GM12874 (cell line): ENCODE results near the gene CFDP1.

Experiments
- TF ChIP-seq, protein P1 (sequence below): IDR thresholded peaks from 2 replicates; pipeline ENCODE4 v1.5.1; 2011; ENCODE audit warnings: low read depth, mild to moderate bottlenecking, control low read depth, low read length, moderate library complexity; ENCODE audit not compliant: insufficient read depth

Gene CFDP1

DNA sequence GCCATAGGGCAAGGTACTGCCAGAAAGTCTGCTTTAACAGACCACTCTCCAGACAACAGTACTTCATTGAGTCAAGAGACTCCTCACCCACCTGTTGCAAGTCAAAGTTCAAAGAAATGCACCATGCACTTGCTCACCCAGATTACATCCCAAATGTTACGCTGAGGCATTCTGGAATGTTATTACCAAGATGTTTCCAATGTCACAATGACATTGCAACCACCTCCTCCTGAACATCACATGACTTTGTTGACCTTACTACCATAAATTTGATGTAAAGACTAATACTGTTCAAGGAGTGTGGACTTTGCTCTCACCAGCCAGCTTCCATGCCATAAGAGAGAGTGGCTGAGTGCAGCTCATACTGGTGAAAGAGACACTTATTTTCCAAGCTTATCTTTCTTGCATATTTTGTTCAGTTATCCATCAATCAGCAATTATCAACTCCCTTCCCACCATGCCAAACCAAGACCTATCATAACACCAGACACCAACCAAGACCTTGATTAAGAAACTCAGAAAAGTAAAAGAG, 123.3 kb downstream of the CFDP1 start:
- TF ChIP-seq, protein P1, sequence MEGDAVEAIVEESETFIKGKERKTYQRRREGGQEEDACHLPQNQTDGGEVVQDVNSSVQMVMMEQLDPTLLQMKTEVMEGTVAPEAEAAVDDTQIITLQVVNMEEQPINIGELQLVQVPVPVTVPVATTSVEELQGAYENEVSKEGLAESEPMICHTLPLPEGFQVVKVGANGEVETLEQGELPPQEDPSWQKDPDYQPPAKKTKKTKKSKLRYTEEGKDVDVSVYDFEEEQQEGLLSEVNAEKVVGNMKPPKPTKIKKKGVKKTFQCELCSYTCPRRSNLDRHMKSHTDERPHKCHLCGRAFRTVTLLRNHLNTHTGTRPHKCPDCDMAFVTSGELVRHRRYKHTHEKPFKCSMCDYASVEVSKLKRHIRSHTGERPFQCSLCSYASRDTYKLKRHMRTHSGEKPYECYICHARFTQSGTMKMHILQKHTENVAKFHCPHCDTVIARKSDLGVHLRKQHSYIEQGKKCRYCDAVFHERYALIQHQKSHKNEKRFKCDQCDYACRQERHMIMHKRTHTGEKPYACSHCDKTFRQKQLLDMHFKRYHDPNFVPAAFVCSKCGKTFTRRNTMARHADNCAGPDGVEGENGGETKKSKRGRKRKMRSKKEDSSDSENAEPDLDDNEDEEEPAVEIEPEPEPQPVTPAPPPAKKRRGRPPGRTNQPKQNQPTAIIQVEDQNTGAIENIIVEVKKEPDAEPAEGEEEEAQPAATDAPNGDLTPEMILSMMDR = no peak

DNA sequence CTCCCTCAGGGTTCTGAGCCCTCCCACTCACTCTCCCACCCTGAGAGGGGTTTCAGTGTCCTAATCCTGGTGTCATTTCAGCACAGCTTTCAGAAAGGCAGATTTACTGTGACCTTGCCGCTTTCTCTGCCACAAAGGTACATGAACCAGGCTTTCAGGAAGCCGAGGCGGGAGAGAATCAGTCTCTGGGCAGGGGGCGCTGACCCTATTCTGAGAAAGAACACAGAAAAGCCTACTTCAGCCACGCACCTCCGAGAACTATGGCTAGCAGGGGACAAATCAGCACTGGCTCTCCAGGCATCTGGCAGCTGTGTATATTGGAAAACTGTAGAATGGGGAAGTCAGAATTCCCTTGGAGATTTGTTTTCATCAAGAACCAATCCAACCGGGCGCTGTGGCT, 124.1 kb downstream of the CFDP1 start:
- TF ChIP-seq, protein P1 = no peak

DNA sequence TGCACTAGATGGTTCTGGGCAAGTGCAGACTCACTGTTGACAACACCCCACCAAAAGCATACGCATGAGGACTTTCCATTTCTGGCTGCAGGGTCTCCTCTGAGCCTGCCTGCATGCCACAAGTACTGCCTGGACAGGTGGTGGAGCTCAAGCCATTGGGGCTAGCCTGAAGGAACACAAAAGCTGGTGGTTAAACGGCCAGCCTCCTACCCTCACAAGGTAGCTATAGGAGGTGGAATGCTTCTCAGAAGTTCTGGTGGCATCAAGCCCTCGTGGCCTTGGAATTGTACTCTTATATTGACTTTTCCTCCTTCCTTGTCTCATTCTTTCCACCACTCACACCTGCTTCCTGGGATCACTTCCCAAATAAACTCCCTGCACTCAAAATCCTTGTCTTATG, 125.3 kb downstream of the CFDP1 start:
- TF ChIP-seq, protein P1 = no peak

DNA sequence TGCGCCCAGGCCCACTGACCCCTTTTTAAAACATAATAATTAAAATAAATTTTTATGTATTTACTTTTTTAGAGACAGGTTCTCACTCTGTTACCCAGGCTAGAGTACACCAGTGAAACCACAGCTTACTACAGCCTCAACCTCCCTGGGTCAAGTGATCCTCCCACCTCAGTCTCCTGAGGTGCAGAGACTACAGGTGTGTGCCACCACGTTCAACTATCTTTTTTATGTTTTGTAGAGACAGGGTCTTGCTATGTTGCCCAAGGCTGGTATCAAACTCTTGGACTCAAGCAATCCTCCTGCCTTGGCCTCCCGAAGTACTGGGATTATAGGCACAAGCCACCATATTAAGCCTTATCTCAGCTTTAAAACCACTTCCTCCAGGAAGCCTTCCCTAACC, 125.8 kb downstream of the CFDP1 start:
- TF ChIP-seq, protein P1 = no peak

DNA sequence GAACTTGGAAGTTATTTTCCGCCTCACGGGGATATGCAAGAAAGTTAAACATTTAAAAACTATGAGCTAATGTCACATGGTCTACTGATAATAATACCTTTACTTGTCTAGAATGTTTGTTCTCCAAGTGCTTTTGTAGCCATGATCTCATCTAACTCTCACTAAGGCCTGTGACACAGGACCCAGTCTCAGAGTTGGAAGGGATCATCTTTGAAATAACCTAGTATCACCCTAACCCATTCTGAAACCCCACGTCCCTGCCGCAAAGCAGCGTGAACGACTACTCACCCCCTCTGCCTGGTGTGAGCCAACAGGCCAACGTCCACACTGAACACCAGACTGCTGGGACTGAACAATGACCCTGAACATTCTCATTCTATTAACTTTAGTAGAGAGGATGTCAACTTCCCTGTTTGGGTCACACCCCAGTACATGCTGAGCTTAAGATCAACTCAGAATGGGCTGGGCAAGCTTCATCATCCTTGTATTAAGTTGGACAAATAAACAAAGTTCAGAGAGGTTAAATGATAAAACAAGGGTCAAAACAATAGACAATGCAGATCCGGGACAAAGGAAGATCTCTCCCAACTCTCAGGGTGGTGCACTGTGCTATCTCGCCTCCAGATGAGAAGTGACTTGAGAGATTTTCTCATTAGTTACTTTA, 127.1 kb downstream of the CFDP1 start:
- TF ChIP-seq, protein P1 = no peak

DNA sequence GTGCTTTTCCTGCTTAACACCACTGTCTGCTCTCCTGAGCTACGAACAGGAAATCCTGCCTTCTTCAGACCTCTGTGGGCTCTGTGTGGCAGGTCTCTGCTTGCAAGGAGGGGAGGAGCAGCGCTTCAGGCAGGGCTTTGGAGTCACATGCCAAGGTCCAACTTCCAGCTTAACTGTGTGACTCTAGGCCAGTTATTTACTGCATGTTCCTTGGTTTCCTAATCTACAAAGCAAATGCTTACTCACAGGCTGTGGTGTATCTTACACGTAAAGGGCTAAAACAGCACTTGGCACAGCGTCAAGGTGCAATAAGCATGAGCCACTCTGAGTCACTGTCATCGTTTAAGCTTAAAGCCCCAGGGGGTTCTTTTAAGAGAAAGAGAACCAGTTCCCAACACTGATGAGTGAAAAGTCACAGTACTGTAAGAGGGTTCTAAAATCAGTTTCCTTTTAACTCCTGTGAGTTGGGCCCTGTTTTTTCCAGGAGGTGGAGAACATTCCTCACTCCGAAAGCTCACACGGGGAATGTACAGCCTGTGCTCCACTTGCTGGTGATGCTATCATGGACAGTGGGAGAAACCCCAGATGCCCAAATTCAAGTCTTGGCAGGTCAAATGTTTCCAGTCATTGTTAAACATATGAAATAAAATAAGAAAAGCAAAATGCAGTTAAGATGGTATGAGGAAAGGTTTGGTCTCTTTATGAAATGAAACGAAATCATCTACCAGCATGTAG, 127.8 kb downstream of the CFDP1 start:
- TF ChIP-seq, protein P1 = no peak

DNA sequence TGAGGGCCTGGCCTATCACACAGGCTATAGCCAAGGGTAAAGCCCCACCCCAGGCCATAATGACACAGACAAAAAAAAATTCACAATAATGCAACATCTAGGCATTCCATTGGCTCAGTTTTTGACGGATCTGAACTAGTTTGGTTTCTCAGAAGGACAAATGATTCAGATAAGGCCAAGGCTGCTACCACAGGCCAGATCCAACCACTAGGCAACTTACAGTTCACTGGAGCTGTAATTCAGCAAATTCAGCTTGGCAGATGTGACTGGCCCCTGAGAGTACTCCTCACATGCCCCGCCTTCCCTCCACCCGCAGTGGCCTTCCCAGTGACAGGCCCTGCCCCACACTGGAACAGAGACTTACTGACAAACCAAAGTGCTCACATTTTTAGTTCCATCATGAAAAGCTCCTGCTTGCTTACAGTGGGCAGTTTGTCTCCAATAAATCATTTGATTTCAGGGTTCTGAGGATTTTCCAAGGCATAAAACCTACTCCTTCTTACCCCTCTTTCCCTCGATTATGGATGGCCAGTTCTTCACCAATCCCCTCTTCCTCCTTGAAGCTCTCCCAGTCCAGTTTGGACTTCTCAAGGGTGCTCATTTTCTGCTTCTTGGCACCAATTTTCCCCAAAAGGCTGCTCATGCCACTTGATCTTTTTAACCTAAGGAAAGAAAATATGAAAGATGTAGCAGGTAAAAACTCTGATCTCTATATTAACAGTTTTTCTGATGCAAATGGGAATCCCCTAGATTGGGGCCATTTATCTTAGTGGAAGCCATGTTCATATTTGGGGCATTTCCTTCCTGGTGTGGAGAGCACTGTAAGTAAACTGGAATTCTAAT, 128.6 kb downstream of the CFDP1 start:
- TF ChIP-seq, protein P1 = no peak
